Stomach (tissue), 4 donors: Measurements from ENCODE around the gene CD33.

Experiments used
- EP300 ChIP-seq: sonication (generic); formaldehyde crosslinking; IDR thresholded peaks from one replicate; pipeline ENCODE4 v1.6.1; 2017; ENCODE audit warnings: antibody characterized with exemption
- POLR2AphosphoS5 ChIP-seq, 3 donors: sonication (generic); formaldehyde crosslinking; IDR thresholded peaks; one replicate each; pipeline ENCODE4 v1.6.1; 2016; ENCODE audit warnings: antibody characterized with exemption in 3 of 3
- TF ChIP-seq, protein P1 (sequence below), 7 experiments: fragments of 450-650 bp in 4 of 7; fragments of 200-600 bp in 3 of 7; sonication (generic) in 3 of 7; IDR thresholded peaks; one replicate each; pipeline ENCODE4 v1.5.1; 2016 to 2019; ENCODE audit warnings: antibody characterized with exemption in 7 of 7, control low read depth in 2 of 7, mild to moderate bottlenecking in 1 of 7

GRCh38 chr19:51185069-51185867, 39.6 kb upstream of the CD33 start:
- no peak for TF ChIP-seq EP300
- TF ChIP-seq, protein P1, sequence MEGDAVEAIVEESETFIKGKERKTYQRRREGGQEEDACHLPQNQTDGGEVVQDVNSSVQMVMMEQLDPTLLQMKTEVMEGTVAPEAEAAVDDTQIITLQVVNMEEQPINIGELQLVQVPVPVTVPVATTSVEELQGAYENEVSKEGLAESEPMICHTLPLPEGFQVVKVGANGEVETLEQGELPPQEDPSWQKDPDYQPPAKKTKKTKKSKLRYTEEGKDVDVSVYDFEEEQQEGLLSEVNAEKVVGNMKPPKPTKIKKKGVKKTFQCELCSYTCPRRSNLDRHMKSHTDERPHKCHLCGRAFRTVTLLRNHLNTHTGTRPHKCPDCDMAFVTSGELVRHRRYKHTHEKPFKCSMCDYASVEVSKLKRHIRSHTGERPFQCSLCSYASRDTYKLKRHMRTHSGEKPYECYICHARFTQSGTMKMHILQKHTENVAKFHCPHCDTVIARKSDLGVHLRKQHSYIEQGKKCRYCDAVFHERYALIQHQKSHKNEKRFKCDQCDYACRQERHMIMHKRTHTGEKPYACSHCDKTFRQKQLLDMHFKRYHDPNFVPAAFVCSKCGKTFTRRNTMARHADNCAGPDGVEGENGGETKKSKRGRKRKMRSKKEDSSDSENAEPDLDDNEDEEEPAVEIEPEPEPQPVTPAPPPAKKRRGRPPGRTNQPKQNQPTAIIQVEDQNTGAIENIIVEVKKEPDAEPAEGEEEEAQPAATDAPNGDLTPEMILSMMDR (IDR thresholded peaks at IDR 0.05), result no peak
- TF ChIP-seq POLR2AphosphoS5 (IDR thresholded peaks at IDR 0.05), result no peak
